ENCODE measurements around the gene SYNE1.
"Not testable (repeated sequence)": the region's sequence is repeated elsewhere in the genome, so short reads cannot be mapped to it uniquely, and the experiment has no call there.

SYNE1 gene

DNA sequence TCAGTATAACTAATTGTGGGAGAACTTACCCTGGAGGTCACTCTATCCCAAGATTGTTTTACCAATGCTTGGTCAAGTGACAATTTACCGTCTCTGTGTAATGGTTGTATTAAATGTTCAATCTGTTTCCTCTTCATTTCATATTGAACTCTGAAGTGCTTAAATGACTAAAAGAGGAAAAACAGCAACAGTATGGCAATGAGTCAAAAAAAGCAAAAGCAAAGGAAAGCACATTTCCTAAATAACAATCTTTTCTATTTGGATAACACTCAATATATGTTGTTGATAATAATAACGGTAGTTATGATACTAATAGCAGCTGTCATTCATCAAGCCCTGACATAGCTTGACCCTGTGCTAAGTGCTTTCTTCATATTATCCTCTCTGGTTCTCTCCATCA is 152.4 kb downstream of the SYNE1 start:
- DNase-seq, result no peak

DNA sequence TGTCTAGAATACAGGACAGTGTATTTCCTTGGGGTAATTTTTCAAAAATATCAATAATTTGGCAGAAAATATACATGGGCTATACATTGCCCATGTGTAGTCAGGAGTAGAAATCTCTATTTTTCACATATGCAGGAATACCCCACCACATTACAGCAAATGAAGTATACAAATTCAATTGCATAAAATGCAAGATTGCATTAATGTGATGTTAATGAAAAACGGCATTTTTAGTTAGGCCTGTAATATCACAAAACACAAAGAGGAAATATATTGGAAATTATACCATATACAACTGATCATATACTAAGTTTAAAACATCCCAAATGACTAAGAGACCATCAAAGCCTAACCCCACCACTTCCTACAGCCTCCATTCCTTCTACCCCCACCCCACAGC is 154.9 kb downstream of the SYNE1 start:
- DNase-seq, result no peak

DNA sequence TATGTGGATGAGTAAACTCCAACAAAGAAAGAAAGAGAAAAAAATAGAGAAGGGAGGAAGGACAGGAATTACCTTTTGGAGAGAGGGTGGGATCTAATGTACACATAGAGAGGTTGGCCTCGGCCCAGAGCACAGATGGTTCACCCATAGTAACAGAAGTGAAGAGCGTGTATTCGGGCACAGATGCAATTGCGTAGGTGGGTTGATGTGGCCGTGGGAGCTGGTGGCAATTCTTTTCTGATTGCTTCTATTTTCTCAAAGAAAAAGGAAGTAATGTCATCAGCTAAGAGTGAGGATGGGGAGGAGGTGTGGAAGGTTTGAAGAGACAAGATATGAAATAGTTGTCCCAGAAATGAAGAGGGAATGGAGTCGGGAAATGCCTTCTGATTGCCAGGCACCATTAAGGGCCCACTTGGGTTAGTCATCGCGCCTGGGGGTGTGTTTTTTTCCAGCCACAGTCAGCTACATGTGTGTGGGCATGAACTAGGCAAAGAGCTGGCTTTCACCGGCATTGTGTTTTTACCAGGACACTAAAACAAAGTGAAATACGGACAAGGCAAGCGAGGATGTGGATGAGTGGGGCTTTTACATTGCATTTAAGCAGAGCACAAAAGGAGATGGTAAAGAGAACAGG is 158.7 kb downstream of the SYNE1 start:
- DNase-seq, result no peak

DNA sequence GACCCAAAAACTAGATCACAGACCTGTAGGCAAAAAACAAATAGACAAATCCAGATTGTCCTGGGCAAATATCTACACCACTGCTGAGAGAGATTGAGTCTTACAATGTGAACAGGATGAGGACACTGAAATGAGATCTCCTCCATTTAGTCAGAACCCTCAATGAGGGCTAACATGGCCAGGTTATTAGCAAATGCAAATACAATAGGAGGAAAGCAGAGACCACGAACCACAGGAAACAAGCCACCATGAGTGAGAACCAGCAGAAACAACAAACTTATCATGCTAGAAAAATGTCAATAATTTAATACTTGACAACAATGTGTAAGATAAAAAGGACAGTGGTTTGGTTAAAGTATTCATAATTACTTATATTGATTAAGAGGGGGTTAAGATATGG is 162.8 kb downstream of the SYNE1 start:
- no peak for DNase-seq

DNA sequence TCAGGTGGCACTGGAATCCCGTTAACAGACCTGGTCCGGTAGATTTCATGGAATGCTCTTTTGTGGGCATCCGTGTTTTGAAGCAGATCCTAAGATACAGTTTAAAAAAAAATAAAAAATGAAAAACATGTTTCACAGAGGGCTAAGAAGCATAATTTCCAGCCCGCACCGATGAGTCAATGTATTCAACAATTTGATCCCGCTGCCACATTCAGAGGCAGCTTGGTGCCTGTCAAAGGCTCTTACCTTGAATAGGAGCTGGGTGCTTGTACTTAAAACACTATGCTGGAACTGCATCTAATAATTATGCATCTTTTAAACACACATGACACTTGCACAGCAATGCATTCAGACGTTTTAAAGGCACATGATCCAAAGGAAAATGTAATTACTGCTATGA is 164.8 kb downstream of the SYNE1 start:
- no peak for DNase-seq

DNA sequence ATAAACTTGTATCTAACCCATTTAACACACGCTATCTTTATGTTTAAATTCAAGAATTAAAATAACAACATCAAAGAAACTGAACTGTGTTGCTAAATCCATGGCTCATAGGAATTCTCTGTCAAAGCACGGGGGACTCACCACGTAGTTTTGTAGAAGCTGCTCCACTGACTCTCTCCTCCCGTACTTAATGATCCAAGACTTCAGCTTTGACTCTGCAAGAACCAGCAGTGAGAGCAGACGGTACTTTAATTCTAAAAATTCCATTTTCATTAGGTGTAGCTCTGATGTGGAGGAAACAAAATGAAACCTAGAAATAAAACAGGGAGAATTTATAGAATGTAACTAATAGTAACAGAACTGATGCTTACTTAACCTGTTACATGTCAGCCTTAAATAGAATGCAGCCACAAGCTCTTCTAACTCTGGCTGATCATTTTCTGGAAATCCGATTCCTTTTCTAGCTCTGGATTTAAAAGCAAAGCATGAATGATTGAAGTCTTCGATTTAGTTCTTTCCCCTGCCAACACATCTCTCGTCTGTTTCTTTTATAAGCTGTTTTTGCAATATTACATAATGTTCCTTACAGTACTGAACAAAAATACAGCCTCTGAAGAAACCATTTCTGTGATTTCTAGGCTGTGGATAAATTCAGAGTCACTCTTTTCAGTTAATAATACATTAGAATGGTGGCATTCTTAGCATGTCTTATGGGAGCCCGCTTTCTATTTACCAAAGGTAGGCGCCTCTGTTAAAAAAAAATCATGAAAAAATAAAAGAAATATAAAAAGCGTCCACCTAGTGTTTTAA is 165.5 kb downstream of the SYNE1 start:
- no peak for DNase-seq

DNA sequence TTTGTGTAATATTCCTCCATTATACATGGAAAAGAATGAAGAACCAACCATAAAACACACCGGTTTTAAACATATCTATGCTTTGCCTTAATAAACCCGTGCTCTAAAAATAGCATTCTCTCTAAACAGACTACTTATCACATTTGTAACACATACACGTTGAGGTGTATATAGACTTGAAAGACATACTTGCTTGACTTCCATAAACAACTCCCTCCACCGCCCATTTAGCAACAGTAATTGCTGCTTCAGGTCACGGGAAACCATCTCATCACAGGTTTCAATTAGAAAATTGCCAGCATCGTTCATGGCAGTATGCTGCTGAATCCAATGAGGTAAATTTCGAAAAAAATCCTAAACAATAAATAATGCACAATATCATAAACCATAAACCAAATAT is 174.0 kb downstream of the SYNE1 start:
- no peak for DNase-seq

DNA sequence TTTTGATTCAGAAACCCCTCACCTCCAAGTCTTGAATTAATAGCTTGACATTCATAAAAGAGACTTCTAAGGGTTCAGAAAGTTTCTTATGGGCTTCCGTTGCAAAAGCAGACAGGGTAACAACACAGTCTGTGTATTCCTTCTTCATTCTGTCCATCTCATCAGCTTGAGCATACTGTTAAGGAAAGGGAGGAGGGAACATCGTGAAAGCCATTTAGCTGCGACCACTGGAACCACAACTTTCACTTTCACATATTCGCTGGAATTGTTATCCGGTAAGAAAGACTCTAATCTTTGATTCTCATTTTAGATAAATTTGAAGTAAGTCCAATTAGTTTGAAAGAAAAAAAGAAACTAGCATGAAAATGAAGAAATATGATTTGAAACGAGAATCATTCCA is 174.4 kb downstream of the SYNE1 start:
- no peak for DNase-seq

DNA sequence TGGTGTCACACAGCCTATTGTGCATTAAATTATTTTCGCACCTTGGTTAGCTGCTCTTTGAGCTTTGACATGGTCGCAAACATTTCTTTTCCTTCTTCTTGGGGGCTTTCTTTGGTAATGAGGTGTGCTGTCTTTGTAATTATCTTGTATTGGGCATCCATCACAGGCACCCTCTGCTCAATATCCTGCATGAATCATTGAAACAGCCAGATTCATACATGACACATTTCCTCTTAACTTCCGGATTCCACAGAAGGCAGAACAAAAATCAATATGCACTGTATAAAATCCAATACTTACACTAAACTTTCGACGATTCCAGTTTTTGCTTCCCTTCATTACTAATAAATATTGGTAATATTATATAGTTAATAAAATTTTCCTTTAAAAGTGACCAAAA is 175.6 kb downstream of the SYNE1 start:
- DNase-seq, result no peak

DNA sequence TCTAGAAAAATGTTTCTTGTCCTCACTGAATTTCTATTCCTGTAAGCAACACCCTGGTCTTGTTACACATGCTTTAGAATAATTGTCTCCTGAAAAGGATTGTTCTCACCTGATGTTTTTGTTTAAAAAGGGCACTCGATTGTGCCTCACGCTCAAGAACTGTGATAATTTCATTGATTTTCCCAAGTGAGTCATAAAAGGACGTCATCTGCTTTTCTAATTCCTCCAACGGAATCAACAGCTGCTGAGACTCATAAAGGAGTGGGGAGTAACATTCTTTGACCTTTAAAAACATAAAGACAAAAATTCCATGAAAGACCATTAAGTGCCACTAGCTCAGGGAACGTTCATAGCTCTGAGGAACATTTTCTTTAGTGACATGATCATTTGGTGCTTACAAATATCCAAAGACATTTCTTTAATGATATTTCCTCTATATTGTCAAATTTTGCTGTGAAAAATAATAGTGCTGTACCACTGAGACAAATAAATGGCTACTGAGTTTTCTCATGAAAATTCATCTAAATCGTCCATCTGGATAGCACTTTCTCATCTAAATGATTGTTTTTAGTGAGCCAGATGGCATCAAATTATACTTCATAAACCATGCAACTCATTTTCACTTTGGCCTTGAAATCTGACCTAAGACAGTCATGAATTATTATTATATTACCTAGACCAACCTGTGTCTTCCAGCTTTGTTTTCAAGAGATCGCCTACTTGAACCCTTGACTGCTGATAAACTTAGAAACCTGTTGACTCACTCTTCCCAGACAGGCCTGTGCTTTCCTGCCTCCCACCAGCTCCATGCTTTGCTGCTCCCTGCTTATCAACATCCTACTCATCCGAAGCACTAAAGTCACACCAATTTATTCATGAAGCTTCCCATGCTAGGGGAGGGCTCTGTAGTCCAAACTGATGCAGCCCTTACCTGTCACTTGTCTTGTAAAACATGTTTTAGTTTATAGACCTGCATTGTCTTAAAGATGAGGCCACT is 178.2 kb downstream of the SYNE1 start:
- DNase-seq, result no peak

DNA sequence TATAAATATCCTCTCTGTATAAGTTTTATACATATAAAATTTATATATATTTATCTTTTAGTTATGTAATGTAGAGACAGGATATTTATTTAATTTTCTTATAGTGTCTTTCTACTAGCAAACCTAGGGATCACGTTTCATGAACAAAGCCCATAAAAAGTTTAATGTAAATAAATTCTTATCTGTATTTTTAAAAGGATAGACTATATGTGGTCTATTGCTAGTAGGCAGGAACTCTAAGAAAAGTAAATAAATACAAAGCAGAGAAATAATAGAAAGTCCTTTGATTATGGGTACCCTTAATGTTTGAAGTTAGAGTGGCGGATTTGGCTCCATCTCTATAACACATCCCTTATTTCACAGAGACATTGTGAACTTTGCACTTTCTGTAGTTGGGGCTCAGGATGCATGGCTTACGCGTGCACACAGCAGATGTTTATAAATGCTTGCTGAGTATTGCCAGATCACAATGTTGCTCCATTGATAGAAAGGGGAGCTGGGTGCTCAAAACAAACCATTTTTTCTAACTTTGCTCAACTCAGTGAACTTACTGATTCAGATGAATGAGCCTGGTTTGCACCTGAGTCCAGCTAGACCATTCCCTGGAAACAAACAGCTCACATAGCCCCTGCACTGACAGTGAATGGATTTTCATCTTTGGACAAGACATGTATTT is 179.1 kb downstream of the SYNE1 start:
- DNase-seq, result no peak

DNA sequence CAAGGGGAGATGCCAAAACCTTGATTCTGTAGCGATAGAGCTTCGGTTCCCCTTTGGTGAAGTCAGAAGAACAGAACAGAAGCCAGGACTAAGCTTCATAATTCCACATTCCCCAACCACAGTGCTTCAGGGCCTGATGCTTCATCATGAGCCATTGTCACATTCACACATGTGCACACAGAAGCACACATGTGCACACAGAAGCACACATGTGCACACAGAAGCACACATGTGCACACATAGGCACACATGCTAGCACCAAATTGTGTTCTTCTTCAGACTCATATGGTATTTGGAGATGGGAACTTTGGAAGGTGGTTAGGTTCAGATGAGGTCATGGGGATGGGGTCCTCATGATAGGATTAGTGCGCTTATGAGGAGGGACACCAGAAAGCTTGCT is 183.2 kb downstream of the SYNE1 start:
- DNase-seq, result no peak

DNA sequence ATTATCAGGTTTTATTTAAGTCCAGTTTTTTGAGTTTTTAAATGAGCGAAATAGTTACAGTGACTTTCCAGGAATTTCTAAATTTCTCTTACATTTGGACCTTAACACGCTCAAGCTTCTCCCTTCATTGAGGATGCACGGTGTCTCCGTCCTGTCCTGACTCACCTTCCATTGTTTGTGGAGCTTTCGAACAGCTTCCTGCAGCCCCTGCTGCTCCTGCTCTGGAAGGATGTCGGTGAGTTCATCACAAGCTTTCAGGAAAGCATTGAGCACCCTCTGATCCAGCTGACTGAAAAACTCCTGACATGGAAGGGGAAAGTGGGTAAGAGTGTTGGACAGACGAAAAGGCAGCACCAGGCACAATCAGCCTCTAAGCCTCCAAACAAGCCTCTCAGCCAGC is 183.7 kb downstream of the SYNE1 start:
- DNase-seq, result no peak

DNA sequence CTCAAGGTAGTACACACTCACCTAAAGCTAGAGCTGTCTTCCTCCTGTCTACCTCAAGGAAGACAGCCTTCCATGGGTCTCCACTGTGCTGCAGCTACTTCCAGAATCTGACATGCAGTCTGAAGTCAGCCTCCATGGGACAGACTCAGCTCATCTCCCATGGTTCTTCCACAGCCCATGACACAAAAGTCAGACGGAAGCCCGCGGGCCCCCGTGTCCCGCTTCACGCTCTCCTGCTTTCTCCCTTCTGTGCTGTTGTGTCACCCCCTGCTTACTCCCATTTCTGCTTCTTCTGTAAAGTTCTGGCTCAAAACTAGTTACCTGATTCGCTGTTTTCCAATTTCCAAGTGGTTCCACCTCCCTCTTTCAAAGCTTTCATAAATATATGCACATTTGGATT is 184.5 kb downstream of the SYNE1 start:
- DNase-seq, result no peak

DNA sequence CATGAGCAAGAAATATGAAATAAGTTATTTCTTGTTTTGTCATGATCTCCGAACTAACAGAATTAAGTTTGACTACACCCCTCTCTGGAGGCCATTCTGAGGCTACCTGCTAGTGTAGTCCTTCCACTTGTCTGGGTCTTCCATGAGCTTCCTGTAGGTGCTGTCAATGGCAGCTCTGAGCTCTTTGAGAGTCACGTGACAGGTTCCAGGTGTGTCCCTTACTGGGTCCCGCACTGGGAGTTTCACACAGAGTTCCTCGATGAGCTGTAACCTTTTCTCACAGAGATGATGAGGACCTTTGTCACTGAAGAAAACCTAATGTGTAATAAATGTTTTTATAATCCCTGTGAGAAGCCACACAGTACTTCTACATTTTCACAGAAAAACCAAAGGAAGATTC is 186.6 kb downstream of the SYNE1 start:
- no peak for DNase-seq

DNA sequence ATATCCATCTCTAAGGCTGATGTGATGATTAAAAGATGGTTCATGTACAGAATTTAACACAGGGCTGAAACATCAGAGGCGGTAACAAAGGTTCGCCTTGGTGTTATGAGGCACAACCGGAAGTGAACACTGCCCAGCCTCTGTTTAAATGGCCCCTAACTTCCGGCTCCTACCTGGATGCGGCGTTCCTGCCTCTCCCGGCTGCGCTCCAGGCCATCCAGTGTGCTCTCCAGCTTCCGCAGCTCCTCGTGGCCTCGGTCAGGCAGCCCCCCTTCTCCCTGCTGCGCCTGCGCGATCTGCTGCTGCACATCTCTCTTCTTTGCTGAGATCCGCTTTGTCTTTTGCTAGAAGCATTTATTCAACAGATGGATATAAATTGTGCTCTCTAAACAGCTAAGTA is 195.3 kb downstream of the SYNE1 start:
- no peak for DNase-seq

DNA sequence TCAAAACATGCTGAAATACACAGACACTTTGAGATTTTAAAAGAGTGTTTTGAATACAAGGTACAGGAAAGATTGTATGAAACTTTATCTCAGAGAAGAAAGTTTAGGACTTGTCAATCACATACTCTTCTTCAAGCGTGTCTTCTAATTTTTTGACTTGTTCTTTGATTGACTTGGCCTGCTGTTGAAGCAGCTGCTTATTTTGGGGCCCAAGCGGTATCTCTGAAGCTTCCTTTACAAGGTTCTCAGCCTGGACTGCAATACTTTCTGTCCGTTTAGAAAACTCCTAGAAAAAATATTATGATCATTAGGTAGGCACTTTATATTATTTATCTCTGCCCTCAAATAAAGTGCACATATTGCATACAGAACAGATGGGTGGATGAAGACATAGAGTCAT is 201.3 kb downstream of the SYNE1 start:
- no peak for DNase-seq

DNA sequence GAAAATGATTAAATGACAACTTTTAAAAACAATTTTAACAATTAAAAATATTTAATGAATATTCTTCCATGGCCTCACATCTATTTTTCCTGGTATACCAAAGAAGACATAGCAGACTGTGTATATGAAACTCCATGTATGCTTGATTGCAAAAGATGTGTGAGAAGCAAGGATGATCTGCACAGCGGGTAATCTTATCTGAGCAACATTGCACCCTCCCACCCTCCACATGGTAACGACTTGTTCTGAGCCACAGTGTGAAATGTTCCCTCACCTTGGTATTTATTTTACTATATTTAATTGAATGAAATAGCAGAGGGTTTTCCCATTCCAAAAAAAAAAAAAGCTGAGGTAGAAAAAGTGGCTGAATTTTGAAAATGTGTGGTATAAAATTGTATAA is 204.4 kb downstream of the SYNE1 start:
- DNase-seq, result no peak

DNA sequence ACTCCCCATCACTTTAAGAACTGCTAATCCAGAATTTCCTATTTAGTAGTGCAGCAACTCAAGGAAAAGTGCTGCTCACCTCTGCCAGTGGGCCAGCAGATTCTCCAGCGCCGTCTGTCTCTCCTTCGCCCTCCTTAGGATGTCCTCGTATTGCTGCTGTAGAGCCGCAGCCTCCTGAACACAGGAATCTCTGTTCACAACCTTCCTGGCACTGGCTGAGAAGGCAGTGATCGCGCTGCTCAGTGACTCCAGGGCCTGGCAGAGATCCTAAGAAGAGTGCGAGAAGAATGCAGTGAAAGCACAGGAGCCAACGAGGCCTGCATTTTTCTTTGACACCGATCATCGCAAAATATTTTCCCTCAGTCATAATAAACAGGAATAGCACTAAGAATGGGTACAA is 209.0 kb downstream of the SYNE1 start:
- no peak for DNase-seq

DNA sequence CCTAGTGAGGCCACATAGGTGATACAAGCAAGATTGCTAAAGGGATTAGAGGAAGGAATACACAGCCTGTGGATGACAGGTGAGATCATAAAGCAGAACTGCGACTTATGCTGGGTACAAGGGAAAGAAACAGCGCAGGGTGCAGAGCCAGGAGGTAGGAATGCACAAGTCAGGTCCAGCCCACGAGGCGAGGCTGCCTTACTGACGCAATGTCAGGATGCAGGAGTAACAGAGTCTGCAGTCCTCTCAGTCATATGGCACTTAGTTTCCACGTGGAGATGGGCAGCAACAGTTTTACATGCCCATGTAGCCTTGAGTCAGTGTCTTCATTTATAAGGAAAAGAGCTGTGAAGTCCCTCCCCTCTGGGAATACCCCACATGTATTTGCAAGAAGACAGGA is 210.9 kb downstream of the SYNE1 start:
- DNase-seq, result no peak

DNA sequence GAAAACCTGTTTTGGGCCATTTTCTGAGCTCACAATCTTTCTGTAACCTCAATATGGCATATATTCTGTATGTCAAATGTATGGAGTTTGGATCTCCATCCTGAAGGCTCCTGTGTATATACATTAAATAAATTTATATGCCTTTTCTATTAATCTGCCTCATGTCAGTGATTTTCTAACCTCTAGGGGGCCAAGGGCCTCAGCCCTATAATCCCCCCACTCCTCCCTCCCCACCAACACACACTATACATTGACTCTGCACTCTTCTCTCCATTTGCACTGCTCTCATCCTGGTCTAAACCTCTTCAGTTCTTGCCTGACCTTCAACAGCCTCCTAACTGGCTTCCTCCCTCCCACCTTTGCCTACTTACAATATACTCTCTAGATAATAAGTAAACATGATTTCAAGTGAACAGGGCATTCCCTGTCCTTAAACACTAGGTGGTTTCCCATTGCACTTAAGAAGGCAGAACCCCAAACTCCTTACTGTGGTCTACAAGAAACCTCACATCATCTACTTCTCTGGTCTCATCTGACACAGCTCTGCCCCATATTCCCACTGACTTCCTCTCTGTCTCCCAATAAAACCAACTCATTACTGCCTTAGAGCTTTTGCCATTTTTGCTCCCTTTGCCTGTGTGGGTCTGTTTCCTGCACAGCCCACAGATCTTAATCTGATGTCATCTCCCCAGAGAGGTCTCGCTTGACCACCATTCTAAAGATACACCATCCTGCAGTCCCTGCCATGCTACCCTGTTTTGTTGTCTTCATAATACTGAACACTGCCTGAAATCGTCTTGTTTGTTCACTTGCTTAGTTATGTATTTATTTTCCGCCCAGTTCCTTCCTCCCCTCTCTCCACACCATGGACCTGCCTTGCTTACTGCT is 213.7 kb downstream of the SYNE1 start:
- DNase-seq, result no peak

DNA sequence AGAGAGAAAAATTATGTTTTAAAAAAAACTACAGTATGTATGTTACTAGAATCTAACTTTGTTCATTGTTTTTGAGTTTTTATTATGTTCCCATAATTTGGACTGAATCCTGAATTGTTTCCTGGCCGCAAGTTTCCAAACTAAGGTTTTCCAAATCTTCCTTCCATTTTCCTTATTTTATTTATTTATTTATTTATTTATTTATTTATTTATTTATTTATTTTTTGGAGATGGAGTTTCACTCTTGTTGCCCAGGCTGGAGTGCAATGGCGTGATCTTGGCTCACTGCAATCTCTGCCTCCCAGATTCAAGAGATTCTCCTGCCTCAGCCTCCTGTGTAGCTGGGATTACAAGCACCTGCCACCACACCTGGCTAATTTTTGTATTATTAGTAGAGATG is 215.7 kb downstream of the SYNE1 start:
- DNase-seq, result not testable (repeated sequence)

All from inflammatory macrophage treated with lipopolysaccharide for 4 hours (primary cell).